Spleen (tissue), 11 donors: ENCODE measurements around the gene PTBP3. TPM values are rescaled to one million over a fixed set of nuclear protein-coding genes. Genes with fewer than 3 reads are reported as not detected.

Experiments
- DNase-seq: peaks from one replicate; pipeline ENCODE4 v3.0.0-alpha.2; 2020
- H3K27ac ChIP-seq, 8 donors: fragments of 200-600 bp; sonication (generic) in 7 of 8; 1 replicate in 4 of 8; 2 replicates in 4 of 8; pipeline versions ENCODE4 v1.5.0 to v1.8.0; 2016 to 2021; ENCODE audit warnings: inconsistent platforms in 4 of 8, mild to moderate bottlenecking in 4 of 8, moderate library complexity in 1 of 8
- H3K27me3 ChIP-seq, 7 donors: fragments of 200-600 bp; sonication (generic) in 6 of 7; replicated peaks in 1 of 7; 1 replicate in 4 of 7; 2 replicates in 3 of 7; pipeline versions ENCODE4 v1.5.0 to v1.8.0; 2016 to 2021; ENCODE audit warnings: inconsistent platforms in 3 of 7, mild to moderate bottlenecking in 1 of 7
- H3K36me3 ChIP-seq, 6 donors: fragments of 200-600 bp; sonication (generic) in 5 of 6; 1 replicate in 4 of 6; 2 replicates in 2 of 6; pipeline versions ENCODE4 v1.5.0 to v1.8.0; 2016 to 2021; ENCODE audit warnings: inconsistent platforms in 2 of 6
- H3K4me1 ChIP-seq, 6 donors: fragments of 200-600 bp; sonication (generic) in 5 of 6; 1 replicate in 3 of 6; 2 replicates in 3 of 6; pipeline versions ENCODE4 v1.5.0 to v1.8.0; 2016 to 2021; ENCODE audit warnings: inconsistent platforms in 3 of 6
- H3K4me3 ChIP-seq, 8 donors: fragments of 200-600 bp; sonication (generic) in 7 of 8; 1 replicate in 4 of 8; 2 replicates in 4 of 8; pipeline versions ENCODE4 v1.5.0 to v1.8.0; 2016 to 2021; ENCODE audit warnings: inconsistent platforms in 4 of 8, mild to moderate bottlenecking in 4 of 8, moderate library complexity in 2 of 8
- H3K9me3 ChIP-seq, 8 donors: fragments of 200-600 bp; sonication (generic) in 7 of 8; 1 replicate in 4 of 8; 2 replicates in 4 of 8; pipeline versions ENCODE4 v1.5.0 to v1.8.0; 2016 to 2021; ENCODE audit warnings: inconsistent platforms in 4 of 8
- CTCF ChIP-seq, 11 experiments: fragments of 200-600 bp in 7 of 11; fragments of 450-650 bp in 4 of 11; sonication (generic) in 4 of 11; IDR thresholded peaks in 8 of 11; conservative IDR thresholded peaks in 3 of 11; 1 replicate in 7 of 11; 2 replicates in 4 of 11; pipeline versions ENCODE4 v1.4.0 to v1.8.0; 2016 to 2021; ENCODE audit warnings: antibody characterized with exemption in 11 of 11, inconsistent platforms in 4 of 11, mild to moderate bottlenecking in 1 of 11
- POLR2A ChIP-seq, 3 donors: fragments of 450-650 bp; IDR thresholded peaks; one replicate each; pipeline ENCODE4 v1.5.1; 2017; ENCODE audit warnings: antibody characterized with exemption in 3 of 3, mild to moderate bottlenecking in 1 of 3
- POLR2AphosphoS5 ChIP-seq, 3 donors: sonication (generic); formaldehyde crosslinking; IDR thresholded peaks; one replicate each; pipeline ENCODE4 v1.5.1; 2017; ENCODE audit warnings: antibody characterized with exemption in 3 of 3
- WGBS, 5 donors: extraction: QIAGEN DNeasy Blood & Tissue Kit in 3 of 5; methylation state at CpG; one replicate each; pipeline versions ENCODE4 v1.1.5 to v1.1.7; 2013 to 2018; 5-methylcytosine and 5-hydroxymethylcytosine counted together
- intact Hi-C: fragments of 100-400 bp; cut with DNase I; formaldehyde crosslinking; loops from one replicate; pipeline ENCODE4 v1.15.0; 2023; ENCODE audit warnings: low total_unique reads
- polyA plus RNA-seq, 3 donors: library from polyadenylated mRNA; stranded (reverse); fragments of 200-250 nt; gene quantifications; one replicate each; pipeline ENCODE4 v1.2.1, GENCODE V29; 2013
- total RNA-seq, 7 donors: library from RNA; depleted of rRNA in 3 of 7; stranded (reverse); fragments of >200 nt in 3 of 7; fragmentation: NEBNext Ultra II Directional in 4 of 7; extraction: Animal tissue kit (Norgen Biotek cat#: 25700) in 4 of 7; gene quantifications; one replicate each; pipeline versions ENCODE4 v1.1.0 to v1.2.1, GENCODE V29; 2016 to 2021
- donor health status: healthy with polysubstance abuse.
- donor health status: DM: no; HTN: no; CAD: no; lungs with moderate emphysema.
- donor health status: DM: no; HTN: no; CAD: no.
- donor health status: Bipolar disorder and iron deficiency.
- donor health status: healthy.
- donor health status: DM: no; HTN: no; CAD: no.
- donor health status: DM: yes; HTN: yes; CAD: no.

The PTBP3 gene
- total and polyA plus RNA-seq, 10 donors: 10.6 to 107 (median 85.6) TPM

DNA sequence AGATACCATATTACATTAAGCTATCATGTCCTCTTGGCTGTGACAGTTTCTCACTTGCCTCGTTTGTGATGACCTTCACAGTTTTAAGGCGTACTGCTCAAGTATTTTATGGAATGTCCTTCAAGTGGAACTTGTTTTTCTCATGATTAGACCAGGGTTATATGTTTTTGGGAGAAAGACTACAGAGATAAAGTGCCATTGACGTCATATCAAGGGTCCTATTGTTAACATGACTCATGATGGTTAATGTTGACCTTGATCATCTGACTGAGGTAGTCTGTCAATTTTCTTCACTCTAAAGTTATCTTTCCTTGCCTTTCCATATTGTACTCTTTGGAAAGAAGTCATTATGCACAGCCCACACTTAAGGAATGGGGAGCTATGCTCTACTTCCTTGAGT, 17.8 kb upstream of the PTBP3 start:
- no peak for DNase-seq
- no peaks in the 10 kb centered on the region for H3K36me3 ChIP-seq
- TF ChIP-seq POLR2AphosphoS5 (IDR thresholded peaks at IDR 0.05) (no peak), POLR2A (IDR thresholded peaks at IDR 0.05) (no peak), CTCF (IDR thresholded peaks at IDR 0.05 in 8 of 11, conservative IDR thresholded peaks at IDR 0.05 in 3 of 11) (no peak)
- intact Hi-C loops: no loop called here
- H3K27me3 ChIP-seq: no peaks in the 10 kb centered on the region
- H3K27ac ChIP-seq: no peak overlapping the region
- H3K9me3 ChIP-seq: no peaks in the 10 kb centered on the region
- peaks cover 0 to 14% (median 5%) of the 10 kb centered on the region in 6 donors for H3K4me1 ChIP-seq
- H3K4me3 ChIP-seq: no peak overlapping the region
- WGBS, 5 donors: 70 to 86% (median 75%) methylated on average over 3 of the region's 3 CpGs

GRCh38 chr9:112349008-112349333, 15.6 kb upstream of the PTBP3 start:
- Histone ChIP-seq H3K4me1 (peaks cover 0 to 14% (median 5%) of the 10 kb centered on the region in 6 donors), H3K27ac (peak overlapping the region in 3 of 8 donors; percentile 46 to 55 (median 51)), H3K4me3 (peak overlapping the region in 4 of 8 donors; percentile 30 to 63 (median 40)), H3K27me3 (no peaks in the 10 kb centered on the region), H3K36me3 (no peaks in the 10 kb centered on the region), H3K9me3 (no peaks in the 10 kb centered on the region)
- intact Hi-C loops: no loop called here
- DNase-seq: no peak
- 69 to 75% (median 71%) methylated on average over 4 of the region's 4 CpGs for whole genome bisulfite sequencing, 5 donors
- TF ChIP-seq CTCF (IDR thresholded peaks at IDR 0.05 in 8 of 11, conservative IDR thresholded peaks at IDR 0.05 in 3 of 11) (no peak), POLR2A (IDR thresholded peaks at IDR 0.05) (no peak), POLR2AphosphoS5 (IDR thresholded peaks at IDR 0.05) (no peak)

DNA sequence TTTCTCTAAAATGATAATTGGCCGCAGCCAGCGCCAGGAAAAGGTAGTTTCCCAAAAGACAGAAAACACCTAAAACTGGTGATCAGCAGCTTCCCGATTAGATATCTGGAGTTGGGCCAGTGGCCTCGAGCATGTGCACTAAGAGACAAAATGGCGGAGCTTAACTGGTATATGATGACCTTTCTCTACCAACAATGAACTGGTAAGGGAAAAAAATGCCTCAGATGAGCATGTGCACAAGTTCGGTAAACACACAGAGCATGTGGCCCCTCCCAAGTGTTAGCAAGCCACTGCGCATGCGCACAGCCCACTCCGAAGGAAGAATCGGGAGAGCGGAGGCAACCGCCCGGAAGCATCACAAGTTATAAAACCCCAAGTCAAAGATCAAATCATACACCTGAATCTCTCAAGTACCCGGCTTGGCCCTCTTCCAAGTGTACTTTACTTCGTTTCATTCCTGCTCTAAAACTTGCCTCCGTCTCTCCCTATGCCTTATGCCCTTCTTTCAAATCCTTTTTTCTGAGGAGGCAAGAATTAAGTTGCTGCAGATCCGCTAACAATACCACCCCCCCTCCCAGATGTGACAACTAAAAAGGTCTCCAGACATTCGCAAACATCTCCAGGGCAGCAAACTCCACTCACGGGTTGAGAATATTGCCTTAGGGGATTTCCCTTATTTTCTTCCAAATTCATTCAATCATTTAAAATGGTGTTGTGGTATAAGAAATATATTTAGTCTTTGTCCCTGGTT, 15.0 kb upstream of the PTBP3 start:
- Histone ChIP-seq H3K4me1 (peaks cover 0 to 14% (median 5%) of the 10 kb centered on the region in 6 donors), H3K36me3 (no peaks in the 10 kb centered on the region), H3K27me3 (no peaks in the 10 kb centered on the region), H3K27ac (peak overlapping the region in 6 of 8 donors; percentile 12 to 55 (median 47)), H3K9me3 (no peaks in the 10 kb centered on the region), H3K4me3 (peak overlapping the region; percentile 25 to 63 (median 32))
- peak; percentile 88 for DNase-seq
- 32 to 50% (median 39%) methylated on average over 19 of the region's 19 CpGs for WGBS, 5 donors
- intact Hi-C loops: no loop called here
- TF ChIP-seq POLR2A (IDR thresholded peaks at IDR 0.05): no peak
- peak in 1 of 3 donors; percentile 70 for TF ChIP-seq POLR2AphosphoS5 (IDR thresholded peaks at IDR 0.05)

DNA sequence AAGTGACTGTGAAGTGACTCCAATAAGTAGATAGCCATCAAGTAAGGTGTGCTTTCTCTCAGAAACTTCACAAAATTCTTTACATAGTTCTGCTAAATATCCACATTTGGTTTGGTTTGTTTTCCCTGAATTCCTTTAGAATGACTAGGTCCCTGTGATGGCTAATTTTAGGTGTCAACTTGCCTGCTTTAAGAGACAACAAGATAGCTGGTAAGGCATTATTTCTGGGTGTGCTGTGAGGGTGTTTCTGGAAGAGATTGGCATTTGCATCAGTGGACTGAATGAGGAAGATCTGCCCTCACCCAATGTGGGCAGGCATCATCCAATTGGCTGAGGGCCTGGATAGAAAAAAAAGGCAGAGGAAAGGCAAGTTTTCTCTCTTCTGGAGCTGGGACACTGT, 8.3 kb upstream of the PTBP3 start:
- no peak overlapping the region for H3K27ac ChIP-seq
- H3K4me3 ChIP-seq: no peak overlapping the region
- H3K36me3 ChIP-seq: no peaks in the 10 kb centered on the region
- H3K27me3 ChIP-seq: no peaks in the 10 kb centered on the region
- intact Hi-C loops: no loop called here
- H3K9me3 ChIP-seq: no peaks in the 10 kb centered on the region
- DNase-seq: no peak
- no peaks in the 10 kb centered on the region for H3K4me1 ChIP-seq
- no peak for TF ChIP-seq POLR2A (IDR thresholded peaks at IDR 0.05)
- no peak for TF ChIP-seq CTCF (IDR thresholded peaks at IDR 0.05 in 8 of 11, conservative IDR thresholded peaks at IDR 0.05 in 3 of 11)
- TF ChIP-seq POLR2AphosphoS5 (IDR thresholded peaks at IDR 0.05): no peak
